Nephron (organoid): ENCODE data around the gene ARHGAP40.

ENCODE experiments used
- H3K27ac Mint-ChIP-seq, 3 experiments: 2 replicates each; pipeline ENCODE4 v1.8.0; 2020; ENCODE audit warnings: mixed read lengths in 3 of 3, mild to moderate bottlenecking in 2 of 3, moderate library complexity in 1 of 3
- H3K27me3 Mint-ChIP-seq: 2 replicates; pipeline ENCODE4 v1.8.0; 2021; ENCODE audit warnings: low read depth, mild to moderate bottlenecking, moderate library complexity, mixed read lengths
- H3K36me3 Mint-ChIP-seq: 2 replicates; pipeline ENCODE4 v1.8.0; 2020; ENCODE audit warnings: low read depth, mixed read lengths
- H3K4me1 Mint-ChIP-seq: 2 replicates; pipeline ENCODE4 v1.8.0; 2020; ENCODE audit warnings: mixed read lengths
- H3K4me3 Mint-ChIP-seq, 3 experiments: 2 replicates each; pipeline ENCODE4 v1.8.0; 2020; ENCODE audit warnings: mild to moderate bottlenecking in 3 of 3, mixed read lengths in 3 of 3, moderate library complexity in 2 of 3
- H3K9me3 Mint-ChIP-seq: 2 replicates; pipeline ENCODE4 v1.8.0; 2020; ENCODE audit warnings: mixed read lengths
- TF ChIP-seq, protein P1 (sequence below), 3 experiments: fragments of 200-600 bp; sonication (generic); IDR thresholded peaks; one replicate each; pipeline ENCODE4 v1.5.0; 2021; ENCODE audit warnings: antibody characterized with exemption in 3 of 3; ENCODE audit not compliant: unreplicated experiment in 3 of 3

Gene ARHGAP40

DNA sequence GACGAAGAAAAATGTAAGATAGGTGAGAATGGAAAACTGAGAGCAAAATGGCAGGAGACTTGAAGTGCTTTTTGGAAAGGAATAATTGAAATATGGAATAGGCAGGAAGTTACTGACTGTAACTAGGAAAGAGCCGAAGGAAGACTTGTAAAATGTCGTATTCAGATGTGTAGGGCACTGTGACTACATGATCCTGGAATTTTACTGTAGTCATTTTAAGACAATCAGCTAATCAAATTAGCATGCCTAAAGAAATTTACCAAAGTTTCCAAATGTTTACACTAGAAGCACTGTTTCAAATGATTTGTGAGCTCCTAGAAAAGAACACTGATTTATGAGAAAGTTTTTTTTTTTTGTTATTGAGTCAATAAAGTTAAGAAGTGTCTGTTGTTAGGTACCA lies 41.8 kb upstream of the ARHGAP40 start:
- no peaks in the 10 kb centered on the region for H3K9me3 Mint-ChIP-seq
- no peaks in the 10 kb centered on the region for H3K4me1 Mint-ChIP-seq
- TF ChIP-seq, protein P1, sequence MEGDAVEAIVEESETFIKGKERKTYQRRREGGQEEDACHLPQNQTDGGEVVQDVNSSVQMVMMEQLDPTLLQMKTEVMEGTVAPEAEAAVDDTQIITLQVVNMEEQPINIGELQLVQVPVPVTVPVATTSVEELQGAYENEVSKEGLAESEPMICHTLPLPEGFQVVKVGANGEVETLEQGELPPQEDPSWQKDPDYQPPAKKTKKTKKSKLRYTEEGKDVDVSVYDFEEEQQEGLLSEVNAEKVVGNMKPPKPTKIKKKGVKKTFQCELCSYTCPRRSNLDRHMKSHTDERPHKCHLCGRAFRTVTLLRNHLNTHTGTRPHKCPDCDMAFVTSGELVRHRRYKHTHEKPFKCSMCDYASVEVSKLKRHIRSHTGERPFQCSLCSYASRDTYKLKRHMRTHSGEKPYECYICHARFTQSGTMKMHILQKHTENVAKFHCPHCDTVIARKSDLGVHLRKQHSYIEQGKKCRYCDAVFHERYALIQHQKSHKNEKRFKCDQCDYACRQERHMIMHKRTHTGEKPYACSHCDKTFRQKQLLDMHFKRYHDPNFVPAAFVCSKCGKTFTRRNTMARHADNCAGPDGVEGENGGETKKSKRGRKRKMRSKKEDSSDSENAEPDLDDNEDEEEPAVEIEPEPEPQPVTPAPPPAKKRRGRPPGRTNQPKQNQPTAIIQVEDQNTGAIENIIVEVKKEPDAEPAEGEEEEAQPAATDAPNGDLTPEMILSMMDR (IDR thresholded peaks at IDR 0.05; ENCODE audit: unreplicated experiment in 3 of 3): no peak
- no peaks in the 10 kb centered on the region for H3K27me3 Mint-ChIP-seq
- H3K27ac Mint-ChIP-seq: no peak overlapping the region
- peaks cover 63% of the 10 kb centered on the region for H3K36me3 Mint-ChIP-seq
- no peak overlapping the region for H3K4me3 Mint-ChIP-seq

DNA sequence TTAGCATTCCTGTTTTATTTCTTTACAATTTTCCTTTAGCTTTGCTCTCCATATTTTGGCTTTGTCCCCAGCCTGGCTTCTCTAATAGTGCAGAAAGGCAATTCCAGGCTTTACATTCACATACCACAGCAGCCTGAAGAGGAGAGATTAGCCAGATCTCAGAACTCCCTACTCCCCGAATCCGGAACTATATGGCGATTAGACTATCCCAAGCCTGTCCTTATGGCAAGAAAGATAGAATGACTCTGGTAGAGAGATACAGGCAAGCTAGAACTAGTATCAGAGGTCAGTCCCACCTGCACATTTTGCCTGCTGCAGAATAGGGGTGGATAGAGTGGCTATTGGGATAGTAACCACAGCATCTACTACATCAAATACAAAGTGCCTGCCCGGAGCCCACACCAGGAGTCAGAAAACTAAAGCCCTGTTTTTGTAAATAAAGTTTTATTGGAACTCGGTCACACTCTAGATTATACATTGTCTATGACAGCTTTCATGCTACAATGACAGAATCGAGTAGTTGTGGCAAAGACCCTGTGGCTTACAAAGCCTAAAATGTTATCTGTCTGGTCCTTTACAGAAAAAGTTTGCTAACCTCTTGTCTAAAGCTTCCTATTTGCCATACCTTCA lies 37.7 kb upstream of the ARHGAP40 start:
- TF ChIP-seq, protein P1 (IDR thresholded peaks at IDR 0.05; ENCODE audit: unreplicated experiment in 3 of 3): no peak
- H3K9me3 Mint-ChIP-seq: no peaks in the 10 kb centered on the region
- H3K4me3 Mint-ChIP-seq: no peak overlapping the region
- no peak overlapping the region for H3K27ac Mint-ChIP-seq
- H3K27me3 Mint-ChIP-seq: no peaks in the 10 kb centered on the region
- peaks cover 66% of the 10 kb centered on the region for H3K36me3 Mint-ChIP-seq
- no peaks in the 10 kb centered on the region for H3K4me1 Mint-ChIP-seq

DNA sequence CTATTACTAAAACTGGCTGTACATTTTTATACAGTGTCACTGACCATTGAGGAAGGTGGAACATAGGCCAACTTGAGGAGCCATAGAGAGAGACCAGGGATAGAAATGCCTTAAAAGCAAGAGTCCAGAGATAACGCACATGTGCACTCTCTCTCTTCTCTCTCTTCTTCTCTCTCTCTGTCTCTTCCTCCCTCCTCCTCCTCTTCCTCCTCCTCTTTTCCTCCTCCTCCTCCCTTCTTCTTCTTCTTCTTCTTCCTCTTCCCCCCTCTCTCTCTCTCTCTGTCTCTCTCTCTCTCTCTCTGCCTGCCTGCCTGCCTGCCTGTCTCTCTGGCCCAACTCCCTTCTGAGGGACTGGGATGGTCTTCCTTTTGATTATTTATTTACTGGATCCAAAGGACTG lies 36.9 kb upstream of the ARHGAP40 start:
- H3K4me1 Mint-ChIP-seq: no peaks in the 10 kb centered on the region
- H3K27ac Mint-ChIP-seq: no peak overlapping the region
- no peaks in the 10 kb centered on the region for H3K9me3 Mint-ChIP-seq
- peaks cover 66% of the 10 kb centered on the region for H3K36me3 Mint-ChIP-seq
- H3K27me3 Mint-ChIP-seq: no peaks in the 10 kb centered on the region
- no peak overlapping the region for H3K4me3 Mint-ChIP-seq
- TF ChIP-seq, protein P1 (IDR thresholded peaks at IDR 0.05; ENCODE audit: unreplicated experiment in 3 of 3): no peak

DNA sequence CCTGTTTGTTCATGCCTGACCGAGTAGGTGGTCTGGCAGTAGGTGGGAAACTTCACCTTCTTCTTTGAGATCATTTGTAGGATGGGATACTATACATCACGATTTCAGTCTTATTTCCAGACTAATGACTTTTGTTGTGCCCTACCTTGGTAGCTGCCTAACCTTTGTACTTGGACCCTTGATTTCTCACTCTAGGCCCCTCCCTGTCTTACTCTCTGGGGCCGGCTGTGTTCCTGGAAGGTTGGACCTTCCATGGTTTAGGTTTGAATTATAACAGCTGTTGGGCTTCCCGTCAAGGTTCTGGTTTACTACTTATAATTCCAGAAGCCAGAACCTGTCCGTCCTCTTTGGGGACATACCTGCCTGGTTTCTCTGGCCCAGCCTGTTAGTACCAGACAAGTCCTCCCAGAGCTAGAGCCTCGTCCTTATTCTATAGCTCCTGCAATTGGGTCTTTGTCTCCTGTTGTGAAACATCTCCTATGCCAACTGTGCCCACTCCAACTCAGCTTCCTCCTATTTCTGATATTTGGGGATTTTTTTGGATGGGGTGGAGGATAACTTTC lies 35.5 kb upstream of the ARHGAP40 start:
- TF ChIP-seq, protein P1 (IDR thresholded peaks at IDR 0.05; ENCODE audit: unreplicated experiment in 3 of 3): no peak
- no peak overlapping the region for H3K4me3 Mint-ChIP-seq
- H3K4me1 Mint-ChIP-seq: no peaks in the 10 kb centered on the region
- H3K27me3 Mint-ChIP-seq: no peaks in the 10 kb centered on the region
- H3K9me3 Mint-ChIP-seq: no peaks in the 10 kb centered on the region
- H3K36me3 Mint-ChIP-seq: peaks cover 67% of the 10 kb centered on the region
- H3K27ac Mint-ChIP-seq: no peak overlapping the region

DNA sequence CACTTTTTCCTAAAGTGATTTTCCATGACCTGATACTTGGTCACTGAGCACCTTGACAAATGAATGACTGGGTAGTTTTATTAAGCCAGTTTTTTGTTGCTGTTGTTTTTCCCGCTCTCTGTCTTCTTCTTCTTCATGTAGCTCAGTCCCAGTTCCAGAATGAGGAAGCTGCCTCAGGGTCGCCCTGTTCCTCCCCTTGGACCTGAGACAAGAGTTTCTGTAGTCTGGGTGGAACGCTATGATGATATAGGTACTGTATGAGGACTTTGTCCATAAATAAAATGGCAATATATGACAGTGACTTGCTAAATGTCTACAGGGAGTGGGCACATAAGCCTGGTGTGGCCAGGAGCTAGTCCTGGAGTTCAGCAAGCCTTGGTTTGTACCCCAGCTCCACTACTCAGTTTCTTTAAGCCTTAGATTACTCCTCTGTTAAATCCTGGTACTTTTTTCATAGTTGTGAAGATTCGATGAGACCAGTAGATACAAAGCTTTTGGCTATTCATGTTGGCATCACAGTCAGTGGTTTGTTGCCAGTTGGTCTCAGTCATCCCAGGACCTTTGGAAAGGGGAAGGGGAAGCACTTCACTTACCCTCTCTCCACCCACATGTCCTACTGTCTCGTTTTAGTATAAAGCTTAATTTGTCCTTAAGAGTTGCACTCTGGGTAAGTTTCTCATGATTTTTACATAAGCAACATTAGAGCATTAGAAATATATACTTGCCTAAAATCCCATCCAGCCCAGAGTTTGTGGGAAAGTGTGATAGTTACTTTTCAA lies 31.7 kb upstream of the ARHGAP40 start:
- TF ChIP-seq, protein P1 (IDR thresholded peaks at IDR 0.05; ENCODE audit: unreplicated experiment in 3 of 3): no peak
- H3K27me3 Mint-ChIP-seq: no peaks in the 10 kb centered on the region
- H3K4me3 Mint-ChIP-seq: no peak overlapping the region
- peaks cover 57% of the 10 kb centered on the region for H3K36me3 Mint-ChIP-seq
- H3K9me3 Mint-ChIP-seq: no peaks in the 10 kb centered on the region
- H3K27ac Mint-ChIP-seq: no peak overlapping the region
- peaks cover 5% of the 10 kb centered on the region for H3K4me1 Mint-ChIP-seq
